ENCODE data around the gene GRIN2A.

The GRIN2A gene

GRCh38 chr16:10081201-10081940 lies 100.9 kb downstream of the GRIN2A start:
- Histone ChIP-seq H3K27me3 (ENCODE audit: low read depth) (no peaks in the 10 kb centered on the region), H3K9me3 (no peaks in the 10 kb centered on the region), H3K4me3 (no peak overlapping the region), H3K36me3 (replicated peaks) (no peaks in the 10 kb centered on the region), H3K4me1 (no peaks in the 10 kb centered on the region)
- DNase-seq (ENCODE audit: low spot score in 2 of 2) = no peak
- in situ Hi-C loops (cut with MboI; ENCODE audit: low sequenced_read_pairs) = no loop called here

GRCh38 chr16:10080051-10080772 lies 102.0 kb downstream of the GRIN2A start:
- in situ Hi-C loops (cut with MboI; ENCODE audit: low sequenced_read_pairs) = no loop called here
- H3K27me3 ChIP-seq (ENCODE audit: low read depth) = no peaks in the 10 kb centered on the region
- no peaks in the 10 kb centered on the region for H3K36me3 ChIP-seq (replicated peaks)
- no peak for DNase-seq (ENCODE audit: low spot score in 2 of 2)
- no peak overlapping the region for H3K4me3 ChIP-seq
- no peaks in the 10 kb centered on the region for H3K9me3 ChIP-seq
- H3K4me1 ChIP-seq = no peaks in the 10 kb centered on the region

DNA sequence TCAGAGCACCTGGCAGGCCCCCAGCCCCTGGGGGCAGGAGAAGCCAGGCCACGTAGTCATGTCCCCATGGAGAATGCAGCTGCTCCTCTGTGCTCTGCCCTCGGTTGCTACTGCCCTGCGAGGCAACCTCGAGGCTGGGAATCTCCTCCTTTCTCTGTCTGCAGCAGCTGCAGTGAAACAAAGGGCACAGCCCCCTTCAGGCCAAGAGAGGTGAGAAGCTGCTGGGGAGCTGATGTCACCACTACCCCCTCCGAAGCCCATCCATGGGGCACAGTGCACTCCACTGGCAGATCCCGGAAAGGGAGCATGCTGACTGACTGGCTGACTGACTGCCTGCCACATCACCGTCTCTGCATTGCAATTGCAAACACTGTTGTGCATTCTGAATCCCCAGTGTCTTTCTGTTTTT lies 103.7 kb downstream of the GRIN2A start:
- no peaks in the 10 kb centered on the region for H3K4me1 ChIP-seq
- H3K4me3 ChIP-seq = no peak overlapping the region
- in situ Hi-C loops (cut with MboI; ENCODE audit: low sequenced_read_pairs) = no loop called here

DNA sequence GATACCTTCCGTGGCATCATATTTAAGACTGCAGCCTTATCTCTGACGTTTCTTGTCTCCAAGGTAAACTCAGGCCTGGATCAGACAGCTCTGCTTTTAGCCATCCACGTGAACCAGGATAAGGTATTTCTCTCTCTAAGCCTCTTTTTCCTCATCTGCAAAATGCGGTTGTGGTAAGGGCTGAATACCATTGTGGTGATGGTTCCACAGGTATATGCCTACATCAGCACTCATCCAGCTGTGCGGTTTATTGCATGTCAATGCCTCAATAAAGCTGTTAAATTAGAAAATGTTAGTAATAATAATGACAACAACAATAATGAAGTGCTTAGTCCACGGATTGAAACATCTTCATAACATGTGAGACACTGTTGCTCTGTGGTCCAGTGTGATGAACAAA lies 104.4 kb downstream of the GRIN2A start:
- H3K36me3 ChIP-seq (replicated peaks) = no peaks in the 10 kb centered on the region
- no peaks in the 10 kb centered on the region for H3K9me3 ChIP-seq
- H3K4me1 ChIP-seq = no peaks in the 10 kb centered on the region
- no peak for DNase-seq (ENCODE audit: low spot score in 2 of 2)
- H3K4me3 ChIP-seq = no peak overlapping the region
- in situ Hi-C loops (cut with MboI; ENCODE audit: low sequenced_read_pairs) = no loop called here
- no peaks in the 10 kb centered on the region for H3K27me3 ChIP-seq (ENCODE audit: low read depth)

More for the DNA sequence above, 103.7 kb downstream of the GRIN2A start:
- Histone ChIP-seq H3K36me3 (replicated peaks) (no peaks in the 10 kb centered on the region), H3K9me3 (no peaks in the 10 kb centered on the region), H3K27me3 (ENCODE audit: low read depth) (no peaks in the 10 kb centered on the region)
- DNase-seq (ENCODE audit: low spot score in 2 of 2) = no peak

DNA sequence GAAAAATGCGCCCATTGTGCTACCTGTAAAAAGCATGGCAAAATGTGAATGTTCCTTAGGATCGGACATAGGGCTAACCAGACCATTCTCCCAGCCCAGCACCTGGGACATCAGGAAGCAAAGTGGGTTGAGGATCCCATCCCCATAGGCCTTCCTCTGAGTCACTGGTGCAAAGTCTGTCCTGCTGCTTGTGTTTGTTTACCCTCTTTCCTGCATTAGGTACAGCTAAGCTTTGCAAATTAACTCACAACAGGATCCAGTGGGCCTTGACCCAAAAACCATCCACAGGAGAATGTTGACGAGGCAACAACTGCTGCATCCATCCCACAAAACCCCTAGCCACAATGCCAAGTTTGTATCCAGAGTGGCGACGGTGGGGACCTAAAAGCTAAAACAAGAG lies 106.2 kb downstream of the GRIN2A start:
- Histone ChIP-seq H3K36me3 (replicated peaks) (no peaks in the 10 kb centered on the region), H3K9me3 (no peaks in the 10 kb centered on the region), H3K4me3 (no peak overlapping the region), H3K27me3 (ENCODE audit: low read depth) (no peaks in the 10 kb centered on the region), H3K4me1 (no peaks in the 10 kb centered on the region)
- DNase-seq (ENCODE audit: low spot score in 2 of 2) = no peak
- in situ Hi-C loops (cut with MboI; ENCODE audit: low sequenced_read_pairs) = no loop called here

GRCh38 chr16:10070591-10070990 lies 111.6 kb downstream of the GRIN2A start:
- Histone ChIP-seq H3K36me3 (replicated peaks) (no peaks in the 10 kb centered on the region), H3K4me1 (no peaks in the 10 kb centered on the region), H3K27me3 (ENCODE audit: low read depth) (no peaks in the 10 kb centered on the region), H3K9me3 (no peaks in the 10 kb centered on the region), H3K4me3 (no peak overlapping the region)
- in situ Hi-C loops (cut with MboI; ENCODE audit: low sequenced_read_pairs) = no loop called here
- DNase-seq (ENCODE audit: low spot score in 2 of 2) = no peak

DNA sequence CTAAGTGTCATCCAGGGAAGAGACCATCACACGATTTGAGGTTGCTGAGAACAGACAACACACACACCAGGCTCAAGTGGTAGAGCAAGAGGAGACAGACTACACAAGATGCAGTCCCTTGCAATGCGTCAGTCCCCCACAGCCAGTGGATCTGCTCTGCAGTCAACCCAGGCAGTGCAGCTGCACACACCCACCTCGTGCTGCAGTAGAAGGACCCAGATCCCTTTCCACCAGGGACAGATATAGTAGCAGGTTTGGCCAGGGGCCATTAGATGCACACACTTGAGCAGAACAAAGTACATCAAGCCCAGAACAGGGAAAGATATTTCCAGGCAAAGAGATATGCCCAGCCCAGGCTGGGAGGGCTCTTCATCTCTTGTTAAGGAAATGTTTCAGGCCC lies 112.9 kb downstream of the GRIN2A start:
- H3K27me3 ChIP-seq (ENCODE audit: low read depth) = no peaks in the 10 kb centered on the region
- H3K9me3 ChIP-seq = no peaks in the 10 kb centered on the region
- no peak overlapping the region for H3K4me3 ChIP-seq
- DNase-seq (ENCODE audit: low spot score in 2 of 2) = no peak
- H3K36me3 ChIP-seq (replicated peaks) = no peaks in the 10 kb centered on the region
- no peaks in the 10 kb centered on the region for H3K4me1 ChIP-seq
- in situ Hi-C loops (cut with MboI; ENCODE audit: low sequenced_read_pairs) = no loop called here

GRCh38 chr16:10067835-10068234 lies 114.4 kb downstream of the GRIN2A start:
- in situ Hi-C loops (cut with MboI; ENCODE audit: low sequenced_read_pairs) = no loop called here
- H3K9me3 ChIP-seq = no peaks in the 10 kb centered on the region
- H3K36me3 ChIP-seq (replicated peaks) = no peaks in the 10 kb centered on the region
- DNase-seq (ENCODE audit: low spot score in 2 of 2) = no peak
- no peaks in the 10 kb centered on the region for H3K4me1 ChIP-seq
- H3K27me3 ChIP-seq (ENCODE audit: low read depth) = no peaks in the 10 kb centered on the region
- no peak overlapping the region for H3K4me3 ChIP-seq

DNA sequence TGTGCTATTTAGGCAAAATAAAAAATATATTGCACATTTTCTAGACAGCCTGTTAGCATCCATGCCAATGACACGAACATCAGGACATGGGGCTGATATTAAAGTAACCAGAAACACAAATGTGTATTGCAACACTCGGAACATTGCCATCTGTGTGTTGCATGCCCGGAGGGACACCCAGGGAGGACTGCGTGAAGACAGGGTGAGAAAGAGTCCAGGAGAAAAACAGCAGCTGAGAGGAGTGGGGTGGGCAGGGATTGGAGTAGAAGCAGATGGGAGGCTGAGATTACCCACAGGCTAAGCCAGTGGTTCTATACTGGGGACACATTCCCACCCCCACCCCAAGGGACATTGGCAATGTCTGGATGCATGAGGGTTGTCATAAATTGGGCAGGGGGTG lies 114.8 kb downstream of the GRIN2A start:
- no peak overlapping the region for H3K4me3 ChIP-seq
- DNase-seq (ENCODE audit: low spot score in 2 of 2) = no peak
- H3K27me3 ChIP-seq (ENCODE audit: low read depth) = no peaks in the 10 kb centered on the region
- H3K36me3 ChIP-seq (replicated peaks) = no peaks in the 10 kb centered on the region
- H3K4me1 ChIP-seq = no peaks in the 10 kb centered on the region
- H3K9me3 ChIP-seq = no peaks in the 10 kb centered on the region
- in situ Hi-C loops (cut with MboI; ENCODE audit: low sequenced_read_pairs) = no loop called here

DNA sequence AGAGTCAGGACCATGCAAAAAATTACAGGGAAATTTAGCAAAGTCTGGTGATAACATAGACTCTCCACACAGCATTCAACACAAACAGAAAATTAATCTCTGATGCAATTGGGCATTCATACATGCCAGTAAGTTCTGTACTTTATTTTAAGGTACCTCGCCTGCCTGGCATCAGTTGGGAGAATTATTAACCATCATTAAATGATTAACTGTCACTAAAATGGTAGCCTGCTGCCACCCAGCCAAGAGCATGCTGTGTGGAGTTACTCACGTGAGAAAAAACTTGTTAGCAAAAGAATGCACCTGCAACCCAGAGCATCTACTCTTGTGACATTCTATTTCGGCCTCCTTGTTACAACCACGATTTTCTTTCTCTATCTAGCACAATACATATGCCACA lies 117.2 kb downstream of the GRIN2A start:
- Histone ChIP-seq H3K9me3 (no peaks in the 10 kb centered on the region; the same call in 1 of the 2 replicates), H3K36me3 (replicated peaks) (no peaks in the 10 kb centered on the region), H3K27me3 (ENCODE audit: low read depth) (no peaks in the 10 kb centered on the region), H3K4me1 (no peaks in the 10 kb centered on the region), H3K4me3 (no peak overlapping the region)
- in situ Hi-C loops (cut with MboI; ENCODE audit: low sequenced_read_pairs) = no loop called here
- no peak for DNase-seq (ENCODE audit: low spot score in 2 of 2)

DNA sequence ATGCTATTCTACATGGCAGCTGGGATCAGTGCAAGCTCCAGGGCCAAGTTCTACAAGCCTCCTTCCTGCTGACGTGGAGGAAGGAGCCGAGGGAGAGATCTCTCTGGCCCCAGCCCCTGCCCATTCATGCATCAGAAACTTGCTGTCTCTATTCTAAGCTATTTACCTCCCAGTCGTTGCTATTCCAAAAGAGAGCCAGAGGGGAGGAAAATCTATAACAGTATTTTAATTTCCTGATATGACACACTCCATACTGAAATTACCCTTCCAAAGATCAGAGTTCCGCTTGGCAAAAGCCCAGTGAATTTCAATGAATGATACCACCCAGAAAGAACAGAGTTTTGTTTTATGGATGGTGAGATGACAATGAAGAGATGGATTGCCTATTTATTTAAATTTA lies 133.4 kb downstream of the GRIN2A start:
- DNase-seq (ENCODE audit: low spot score in 2 of 2) = no peak
- Histone ChIP-seq H3K9me3 (no peaks in the 10 kb centered on the region), H3K4me3 (no peak overlapping the region), H3K4me1 (no peaks in the 10 kb centered on the region), H3K27me3 (ENCODE audit: low read depth) (no peaks in the 10 kb centered on the region), H3K36me3 (replicated peaks) (no peaks in the 10 kb centered on the region)
- in situ Hi-C loops (cut with MboI; ENCODE audit: low sequenced_read_pairs) = no loop called here

GRCh38 chr16:10045947-10046346 lies 136.3 kb downstream of the GRIN2A start:
- Histone ChIP-seq H3K9me3 (no peaks in the 10 kb centered on the region), H3K27me3 (ENCODE audit: low read depth) (no peaks in the 10 kb centered on the region), H3K4me1 (no peaks in the 10 kb centered on the region), H3K36me3 (replicated peaks) (no peaks in the 10 kb centered on the region), H3K4me3 (no peak overlapping the region)
- DNase-seq (ENCODE audit: low spot score in 2 of 2) = no peak
- in situ Hi-C loops (cut with MboI; ENCODE audit: low sequenced_read_pairs) = no loop called here

DNA sequence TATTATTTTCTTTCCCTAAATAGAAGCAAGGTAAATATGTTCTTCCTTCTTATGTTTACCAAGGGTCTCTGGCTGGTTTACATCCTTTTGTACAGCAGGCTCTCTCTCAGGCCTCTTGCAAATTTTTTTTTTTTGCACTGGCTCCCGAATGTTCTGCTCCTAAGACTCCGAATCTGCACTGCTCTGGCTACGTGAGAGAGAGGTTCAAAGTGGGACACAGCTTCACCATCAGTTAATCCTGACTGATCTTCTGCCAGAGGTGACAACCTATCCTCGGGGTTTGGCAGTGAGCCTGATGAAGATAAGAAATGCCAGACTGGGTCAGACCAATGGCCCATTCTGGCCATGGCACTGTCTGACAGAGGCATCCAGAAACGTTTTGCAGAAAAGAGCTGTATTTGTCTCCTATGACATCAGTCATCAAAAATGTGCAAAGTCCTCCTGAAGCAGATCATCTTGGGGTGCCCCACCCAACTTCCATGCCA lies 136.9 kb downstream of the GRIN2A start:
- no peaks in the 10 kb centered on the region for H3K27me3 ChIP-seq (ENCODE audit: low read depth)
- H3K36me3 ChIP-seq (replicated peaks) = no peaks in the 10 kb centered on the region
- DNase-seq (ENCODE audit: low spot score in 2 of 2) = no peak
- no peak overlapping the region for H3K4me3 ChIP-seq
- in situ Hi-C loops (cut with MboI; ENCODE audit: low sequenced_read_pairs) = no loop called here
- H3K4me1 ChIP-seq = no peaks in the 10 kb centered on the region
- no peaks in the 10 kb centered on the region for H3K9me3 ChIP-seq
